SU-DHL-6 (cell line): ENCODE results near the gene OSM.

ENCODE experiments used
- H2AFZ ChIP-seq: fragments of 200-600 bp; sonication (generic); 2 replicates; pipeline ENCODE4 v1.6.1; 2014; ENCODE audit warnings: low read depth, mild to moderate bottlenecking, moderate library complexity, mixed read lengths, antibody characterized with exemption, low read length; ENCODE audit not compliant: severe bottlenecking
- H3F3A ChIP-seq: fragments of 200-600 bp; shearing (Covaris generic); 2 replicates; pipeline ENCODE4 v1.6.0; 2016; ENCODE audit warnings: antibody characterized with exemption, mild to moderate bottlenecking; ENCODE audit not compliant: insufficient read depth
- H3K27ac ChIP-seq: fragments of 200-600 bp; sonication (generic); 2 replicates; pipeline ENCODE4 v1.5.1; 2016; ENCODE audit warnings: low read depth, mild to moderate bottlenecking, low read length, moderate library complexity, mixed read lengths
- H3K27me3 ChIP-seq: fragments of 200-600 bp; sonication (generic), shearing (Covaris generic); 2 replicates; pipeline ENCODE4 v1.6.0; 2014; ENCODE audit warnings: mild to moderate bottlenecking, low read length
- H3K36me3 ChIP-seq: fragments of 200-600 bp; sonication (generic); 2 replicates; pipeline ENCODE4 v1.6.1; 2014; ENCODE audit warnings: mild to moderate bottlenecking, low read length, mixed read lengths
- H3K4me2 ChIP-seq: fragments of 300-600, 200-600 bp; shearing (Covaris generic), sonication (generic); 2 replicates; pipeline ENCODE4 v1.6.0; 2014; ENCODE audit warnings: low read length, low read depth, mild to moderate bottlenecking; ENCODE audit not compliant: poor library complexity, severe bottlenecking
- H3K4me3 ChIP-seq: fragments of 200-600 bp; sonication (generic); 2 replicates; pipeline ENCODE4 v1.5.1; 2014; ENCODE audit warnings: antibody characterized with exemption, low read length, mild to moderate bottlenecking, mixed read lengths; ENCODE audit not compliant: insufficient read depth, poor library complexity, severe bottlenecking
- H3K79me2 ChIP-seq: fragments of 200-600 bp; sonication (generic); 2 replicates; pipeline ENCODE4 v1.6.1; 2014; ENCODE audit warnings: mild to moderate bottlenecking, low read length, moderate library complexity; ENCODE audit not compliant: insufficient read depth
- H3K9ac ChIP-seq: fragments of 200-600 bp; sonication (generic); 2 replicates; pipeline ENCODE4 v1.7.0; 2014; ENCODE audit warnings: mild to moderate bottlenecking, low read length
- H3K9me2 ChIP-seq: fragments of 200-600 bp; sonication (generic); replicated peaks from 2 replicates; pipeline ENCODE4 v1.6.1; 2014; ENCODE audit warnings: low read length; ENCODE audit not compliant: insufficient read depth
- H3K9me3 ChIP-seq: fragments of 200-600 bp; sonication (generic); 2 replicates; pipeline ENCODE4 v1.6.1; 2014; ENCODE audit warnings: low read length, mixed read lengths; ENCODE audit not compliant: insufficient read depth
- H4K20me1 ChIP-seq: fragments of 200-600 bp; sonication (generic); 2 replicates; pipeline ENCODE4 v1.6.1; 2014; ENCODE audit warnings: low read depth, mild to moderate bottlenecking, antibody characterized with exemption, low read length, moderate library complexity, mixed read lengths
- EZH2phosphoT487 ChIP-seq: fragments of 200-600 bp; sonication (generic), shearing (Covaris generic); conservative IDR thresholded peaks from 2 replicates; pipeline ENCODE4 v1.6.1; 2018; ENCODE audit warnings: mild to moderate bottlenecking, antibody characterized with exemption, low read length, moderate library complexity, mixed read lengths
- TF ChIP-seq, protein P1 (sequence below): fragments of 200-600 bp; sonication (generic); IDR thresholded peaks from one replicate; pipeline ENCODE4 v1.5.1; 2017; ENCODE audit warnings: antibody characterized with exemption, mild to moderate bottlenecking, low read length, moderate library complexity; ENCODE audit not compliant: insufficient read depth, poor library complexity, severe bottlenecking

OSM gene

DNA sequence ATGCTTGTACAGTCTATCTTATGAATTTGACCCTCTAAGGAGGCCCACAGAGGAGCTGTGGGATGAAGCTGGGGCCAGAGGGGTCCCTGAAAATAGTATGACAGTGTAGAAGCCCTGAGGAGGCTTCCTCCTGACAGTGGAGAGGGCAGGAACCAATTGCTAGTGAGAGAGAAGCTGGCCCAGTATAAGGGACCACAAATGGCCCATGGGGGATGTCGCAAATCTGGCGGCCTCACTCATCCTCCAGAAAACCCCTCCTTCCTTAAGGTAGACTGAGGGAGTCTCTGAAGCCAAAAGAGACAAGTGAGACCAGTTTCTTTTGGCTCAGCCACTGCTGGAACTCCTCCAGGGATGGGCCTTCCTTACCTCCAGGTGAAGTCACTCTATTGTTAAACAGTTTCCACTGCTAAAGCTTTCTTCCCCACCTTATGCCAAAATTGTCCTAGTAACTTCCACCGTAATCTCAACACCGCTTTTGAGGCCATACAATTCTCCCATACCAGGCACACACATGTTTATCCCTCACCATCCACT lies 40.5 kb upstream of the OSM start:
- Histone ChIP-seq H4K20me1 (no peaks in the 10 kb centered on the region), H3K4me3 (no peak overlapping the region), H3K9me3 (no peaks in the 10 kb centered on the region), H2AFZ (no peak overlapping the region), H3K9ac (no peak overlapping the region), H3K36me3 (no peaks in the 10 kb centered on the region), H3K27me3 (no peaks in the 10 kb centered on the region), H3K79me2 (no peaks in the 10 kb centered on the region), H3F3A (no peaks in the 10 kb centered on the region), H3K27ac (no peak overlapping the region), H3K9me2 (no peaks in the 10 kb centered on the region), H3K4me2 (no peak overlapping the region)
- TF ChIP-seq, protein P1, sequence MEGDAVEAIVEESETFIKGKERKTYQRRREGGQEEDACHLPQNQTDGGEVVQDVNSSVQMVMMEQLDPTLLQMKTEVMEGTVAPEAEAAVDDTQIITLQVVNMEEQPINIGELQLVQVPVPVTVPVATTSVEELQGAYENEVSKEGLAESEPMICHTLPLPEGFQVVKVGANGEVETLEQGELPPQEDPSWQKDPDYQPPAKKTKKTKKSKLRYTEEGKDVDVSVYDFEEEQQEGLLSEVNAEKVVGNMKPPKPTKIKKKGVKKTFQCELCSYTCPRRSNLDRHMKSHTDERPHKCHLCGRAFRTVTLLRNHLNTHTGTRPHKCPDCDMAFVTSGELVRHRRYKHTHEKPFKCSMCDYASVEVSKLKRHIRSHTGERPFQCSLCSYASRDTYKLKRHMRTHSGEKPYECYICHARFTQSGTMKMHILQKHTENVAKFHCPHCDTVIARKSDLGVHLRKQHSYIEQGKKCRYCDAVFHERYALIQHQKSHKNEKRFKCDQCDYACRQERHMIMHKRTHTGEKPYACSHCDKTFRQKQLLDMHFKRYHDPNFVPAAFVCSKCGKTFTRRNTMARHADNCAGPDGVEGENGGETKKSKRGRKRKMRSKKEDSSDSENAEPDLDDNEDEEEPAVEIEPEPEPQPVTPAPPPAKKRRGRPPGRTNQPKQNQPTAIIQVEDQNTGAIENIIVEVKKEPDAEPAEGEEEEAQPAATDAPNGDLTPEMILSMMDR: no peak
- no peak for TF ChIP-seq EZH2phosphoT487

DNA sequence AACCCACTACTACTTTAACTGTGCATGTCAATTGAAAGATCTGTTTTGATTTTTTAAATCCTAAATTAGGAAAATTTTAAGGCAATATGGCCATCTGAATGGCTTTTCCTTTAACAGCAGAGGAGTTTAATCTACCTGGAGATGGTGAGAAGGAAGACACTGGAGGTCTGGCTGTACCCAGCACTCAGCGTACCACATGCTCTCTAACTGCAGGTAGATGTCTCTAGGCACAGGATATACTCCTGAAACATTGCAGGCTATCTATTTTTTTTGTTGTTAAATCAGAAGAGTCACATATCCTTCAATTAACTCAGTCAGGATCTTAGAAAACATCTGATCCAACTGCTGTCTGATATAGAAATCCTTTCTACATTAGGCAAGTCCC lies 40.0 kb upstream of the OSM start:
- no peak overlapping the region for H2AFZ ChIP-seq
- H4K20me1 ChIP-seq: no peaks in the 10 kb centered on the region
- TF ChIP-seq, protein P1: no peak
- no peak for TF ChIP-seq EZH2phosphoT487
- H3K4me3 ChIP-seq: no peak overlapping the region
- H3K9me3 ChIP-seq: no peaks in the 10 kb centered on the region
- no peak overlapping the region for H3K4me2 ChIP-seq
- no peaks in the 10 kb centered on the region for H3F3A ChIP-seq
- H3K27me3 ChIP-seq: no peaks in the 10 kb centered on the region
- no peak overlapping the region for H3K27ac ChIP-seq
- no peaks in the 10 kb centered on the region for H3K9me2 ChIP-seq
- H3K36me3 ChIP-seq: no peaks in the 10 kb centered on the region
- no peaks in the 10 kb centered on the region for H3K79me2 ChIP-seq
- H3K9ac ChIP-seq: no peak overlapping the region

DNA sequence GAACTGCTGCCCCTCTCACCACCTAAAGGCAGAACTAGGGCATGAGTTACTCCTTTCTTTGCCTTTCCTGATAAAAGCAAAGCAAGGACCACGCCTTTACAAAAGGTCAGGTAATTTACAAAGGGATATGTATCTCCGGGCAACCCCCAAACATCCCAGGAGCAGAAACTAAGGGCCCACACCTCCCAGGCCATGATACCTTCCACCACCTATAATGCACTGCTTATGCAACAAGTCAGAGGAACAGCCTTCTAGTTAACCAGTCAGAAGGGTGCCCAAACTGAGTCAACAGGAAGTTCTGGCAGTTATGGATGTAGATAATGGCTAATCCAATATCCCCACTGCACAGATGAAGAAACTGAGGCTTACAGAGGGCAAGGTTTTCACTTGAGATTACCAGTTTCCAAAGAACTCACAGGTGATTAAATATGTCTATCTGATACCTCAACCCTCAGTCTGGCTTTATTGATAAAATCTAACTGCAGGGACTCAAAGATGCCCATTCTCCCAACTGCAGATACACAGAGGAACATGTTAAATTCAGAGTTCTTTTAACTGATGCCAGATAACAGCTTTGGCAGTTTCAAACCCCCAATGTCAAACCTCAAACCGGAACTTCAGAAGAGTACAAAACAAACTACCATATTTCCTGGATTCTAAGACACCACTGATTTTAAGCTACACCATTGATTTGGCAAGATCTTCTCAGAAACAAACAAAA lies 39.4 kb upstream of the OSM start:
- Histone ChIP-seq H3K27ac (no peak overlapping the region), H3K4me2 (no peak overlapping the region), H3K9me2 (no peaks in the 10 kb centered on the region), H3K9ac (no peak overlapping the region), H4K20me1 (no peaks in the 10 kb centered on the region), H3K4me3 (no peak overlapping the region), H3K36me3 (no peaks in the 10 kb centered on the region), H3K27me3 (no peaks in the 10 kb centered on the region), H3F3A (no peaks in the 10 kb centered on the region), H3K79me2 (no peaks in the 10 kb centered on the region), H3K9me3 (no peaks in the 10 kb centered on the region), H2AFZ (no peak overlapping the region)
- TF ChIP-seq, protein P1: no peak
- TF ChIP-seq EZH2phosphoT487: no peak
